Karpas-422 (cell line): ENCODE results near the gene GDPD5. TPM values are rescaled to one million over a fixed set of nuclear protein-coding genes. Genes with fewer than 3 reads are reported as not detected.

ENCODE experiments used
- DNase-seq: peaks from one replicate; pipeline ENCODE4 v3.0.0-alpha.2; 2015
- H2AFZ ChIP-seq: fragments of 200-600 bp; sonication (generic); 2 replicates; pipeline ENCODE4 v1.6.1; 2014; ENCODE audit warnings: antibody characterized with exemption, low read length, mixed read lengths
- H3K27ac ChIP-seq: fragments of 200-600 bp; sonication (generic); 2 replicates; pipeline ENCODE4 v1.5.1; 2014; ENCODE audit warnings: mild to moderate bottlenecking, low read length, moderate library complexity
- H3K27me3 ChIP-seq: fragments of 200-600 bp; sonication (generic); 2 replicates; pipeline ENCODE4 v1.6.1; 2014; ENCODE audit warnings: low read length, mixed read lengths
- H3K36me3 ChIP-seq: fragments of 200-600 bp; sonication (generic); 2 replicates; pipeline ENCODE4 v1.6.1; 2014; ENCODE audit warnings: low read length, mixed read lengths; ENCODE audit not compliant: insufficient read depth
- H3K4me1 ChIP-seq: fragments of 200-600 bp; sonication (generic); 2 replicates; pipeline ENCODE4 v1.6.1; 2014; ENCODE audit warnings: mild to moderate bottlenecking, low read length, mixed read lengths
- H3K4me2 ChIP-seq: fragments of 200-600 bp; sonication (generic); 2 replicates; pipeline ENCODE4 v1.6.1; 2014; ENCODE audit warnings: low read length, low read depth, mild to moderate bottlenecking; ENCODE audit not compliant: poor library complexity, severe bottlenecking
- H3K4me3 ChIP-seq: fragments of 200-600 bp; sonication (generic); 2 replicates; pipeline ENCODE4 v1.5.1; 2014; ENCODE audit warnings: mild to moderate bottlenecking, antibody characterized with exemption, low read length, mixed read lengths
- H3K79me2 ChIP-seq: fragments of 200-600 bp; sonication (generic); 2 replicates; pipeline ENCODE4 v1.6.1; 2014; ENCODE audit warnings: mild to moderate bottlenecking, low read length, mixed read lengths
- H3K9ac ChIP-seq: fragments of 200-600 bp; sonication (generic); 2 replicates; pipeline ENCODE4 v1.6.0; 2014; ENCODE audit warnings: low read length
- H3K9me2 ChIP-seq: fragments of 200-600 bp; sonication (generic), shearing (Covaris generic); replicated peaks from 2 replicates; pipeline ENCODE4 v1.6.0; 2014; ENCODE audit warnings: mild to moderate bottlenecking, low read length, moderate library complexity; ENCODE audit not compliant: insufficient read depth
- H3K9me3 ChIP-seq: fragments of 300-700, 200-600 bp; sonication (generic); 2 replicates; pipeline ENCODE4 v1.6.1; 2014; ENCODE audit warnings: low read length, mixed read lengths
- H4K20me1 ChIP-seq: fragments of 200-600 bp; sonication (generic); 2 replicates; pipeline ENCODE4 v1.6.1; 2014; ENCODE audit warnings: mild to moderate bottlenecking, antibody characterized with exemption, low read length, low read depth; ENCODE audit not compliant: insufficient read depth
- total RNA-seq: library from RNA; depleted of rRNA; stranded (reverse); fragments of >200 nt; shearing (Covaris generic); gene quantifications from 2 replicates; pipeline ENCODE4 v1.2.3, GENCODE V29; 2014; ENCODE audit warnings: low replicate concordance

Gene GDPD5
- total RNA-seq, 1 experiment from 2014 or later, result 137 TPM

DNA sequence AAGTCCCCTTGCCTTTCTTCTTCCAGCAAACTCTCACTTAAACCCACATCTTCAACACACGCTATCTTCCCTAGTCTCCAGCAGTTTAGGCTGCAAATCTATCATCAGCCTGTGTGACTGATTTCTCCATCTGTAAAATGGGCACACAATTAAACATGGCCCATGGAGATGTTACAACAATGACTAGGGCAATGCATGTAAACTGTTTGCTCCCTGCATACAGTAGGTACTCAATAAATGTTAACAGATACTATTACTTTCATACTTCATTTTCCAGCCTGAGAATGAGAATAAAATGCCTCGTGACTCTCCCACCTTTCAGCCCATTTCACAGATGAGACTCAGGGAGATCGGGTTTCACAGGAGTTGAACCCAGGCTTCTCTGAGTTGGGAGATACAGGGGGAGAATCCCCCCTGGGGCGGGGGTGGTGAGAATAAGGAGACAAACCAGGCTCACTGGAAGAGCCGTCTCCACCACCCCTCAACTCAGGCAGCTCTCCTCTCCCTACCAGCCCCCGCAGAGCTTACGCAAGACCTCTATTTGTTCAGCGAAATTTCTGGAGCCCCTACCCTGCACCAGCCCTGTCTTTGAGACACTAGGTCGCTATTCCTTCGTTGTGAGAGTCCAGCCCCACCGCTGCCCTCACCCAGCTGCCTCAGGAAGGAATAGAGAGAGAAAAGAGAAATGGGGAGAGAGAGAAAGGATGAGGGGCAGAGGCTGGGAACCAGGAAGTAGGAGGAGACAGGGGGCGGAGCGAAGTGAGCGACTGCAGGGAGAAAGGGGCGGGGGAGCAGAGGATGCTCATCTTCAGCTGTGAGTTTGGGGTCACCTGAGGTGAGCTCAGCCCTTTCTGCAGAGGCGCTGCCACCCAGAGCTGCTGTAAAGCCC is 50.6 kb downstream of the GDPD5 start:
- H3K4me3 ChIP-seq, result no peak overlapping the region

DNA sequence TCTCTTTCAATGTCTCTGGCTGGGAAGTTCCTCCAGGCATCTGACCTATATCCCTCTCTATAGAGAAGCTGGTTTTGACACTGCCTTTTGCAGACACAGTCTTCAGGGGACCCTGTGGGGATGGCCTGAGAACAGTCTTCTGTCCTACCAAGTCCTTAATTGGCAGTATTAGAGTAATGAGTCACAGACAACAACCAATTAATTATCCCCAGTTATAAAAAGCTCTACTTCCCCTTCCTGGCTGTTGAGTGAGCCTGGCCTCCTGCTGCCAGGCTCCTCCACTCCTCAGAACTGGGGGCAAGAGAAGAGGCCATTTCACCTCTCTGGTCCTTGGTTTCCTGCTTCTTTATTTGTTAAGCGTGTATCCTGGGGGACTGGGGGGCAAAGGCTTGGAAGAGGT is 51.5 kb downstream of the GDPD5 start:
- no peaks in the 10 kb centered on the region for H3K9me2 ChIP-seq
- DNase-seq, result peak; percentile 78
- no peak overlapping the region for H2AFZ ChIP-seq
- no peaks in the 10 kb centered on the region for H3K9me3 ChIP-seq
- H3K27ac ChIP-seq, result peak overlapping the region; percentile 93
- no peaks in the 10 kb centered on the region for H4K20me1 ChIP-seq
- peaks cover 21% of the 10 kb centered on the region for H3K36me3 ChIP-seq
- no peak overlapping the region for H3K4me3 ChIP-seq
- peaks cover 66% of the 10 kb centered on the region for H3K79me2 ChIP-seq
- H3K27me3 ChIP-seq, result no peaks in the 10 kb centered on the region
- peak overlapping the region; percentile 8 for H3K4me2 ChIP-seq
- H3K4me1 ChIP-seq, result peaks cover 100% of the 10 kb centered on the region
- peak overlapping the region; percentile 26; the same call in 1 of the 2 replicates for H3K9ac ChIP-seq

More for the DNA sequence above, 50.6 kb downstream of the GDPD5 start:
- H3K9ac ChIP-seq, result peak overlapping the region; percentile 36; the same call in 1 of the 2 replicates
- H3K36me3 ChIP-seq, result peaks cover 25% of the 10 kb centered on the region
- peak overlapping the region; percentile 27 for H3K4me2 ChIP-seq
- peaks cover 100% of the 10 kb centered on the region for H3K4me1 ChIP-seq
- H3K9me3 ChIP-seq, result no peaks in the 10 kb centered on the region
- no peak overlapping the region for H2AFZ ChIP-seq
- H3K9me2 ChIP-seq, result no peaks in the 10 kb centered on the region
- peaks cover 66% of the 10 kb centered on the region for H3K79me2 ChIP-seq
- H3K27ac ChIP-seq, result peak overlapping the region; percentile 93
- peak; percentile 84 for DNase-seq
- no peaks in the 10 kb centered on the region for H3K27me3 ChIP-seq
- no peaks in the 10 kb centered on the region for H4K20me1 ChIP-seq

DNA sequence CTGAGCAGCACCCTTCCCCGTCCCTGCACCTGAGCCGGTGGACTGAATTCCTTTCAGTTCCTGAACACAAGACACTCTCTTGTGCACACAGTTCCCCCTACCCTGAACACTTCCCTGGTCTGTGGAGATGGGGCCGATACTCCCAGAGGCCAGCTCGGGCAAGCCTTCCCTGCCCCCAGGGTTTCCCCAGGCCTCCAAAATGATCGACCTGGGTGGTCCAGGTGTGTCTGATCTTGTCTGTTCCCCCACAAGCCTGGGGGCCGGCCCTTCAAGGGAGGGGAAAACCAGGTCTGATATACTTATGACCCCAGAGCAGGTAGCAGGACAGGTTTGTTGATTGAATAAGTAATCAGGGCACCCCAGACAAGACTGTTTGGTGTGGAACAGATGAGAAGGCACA is 52.1 kb downstream of the GDPD5 start:
- peak overlapping the region; percentile 26; the same call in 1 of the 2 replicates for H3K9ac ChIP-seq
- peaks cover 26% of the 10 kb centered on the region for H3K36me3 ChIP-seq
- no peaks in the 10 kb centered on the region for H3K9me2 ChIP-seq
- H4K20me1 ChIP-seq, result no peaks in the 10 kb centered on the region
- H3K4me1 ChIP-seq, result peaks cover 100% of the 10 kb centered on the region
- no peak overlapping the region for H2AFZ ChIP-seq
- H3K27ac ChIP-seq, result peak overlapping the region; percentile 93
- no peak for DNase-seq
- peaks cover 65% of the 10 kb centered on the region for H3K79me2 ChIP-seq
- H3K27me3 ChIP-seq, result no peaks in the 10 kb centered on the region
- no peak overlapping the region for H3K4me2 ChIP-seq
- H3K4me3 ChIP-seq, result no peak overlapping the region
- H3K9me3 ChIP-seq, result no peaks in the 10 kb centered on the region

DNA sequence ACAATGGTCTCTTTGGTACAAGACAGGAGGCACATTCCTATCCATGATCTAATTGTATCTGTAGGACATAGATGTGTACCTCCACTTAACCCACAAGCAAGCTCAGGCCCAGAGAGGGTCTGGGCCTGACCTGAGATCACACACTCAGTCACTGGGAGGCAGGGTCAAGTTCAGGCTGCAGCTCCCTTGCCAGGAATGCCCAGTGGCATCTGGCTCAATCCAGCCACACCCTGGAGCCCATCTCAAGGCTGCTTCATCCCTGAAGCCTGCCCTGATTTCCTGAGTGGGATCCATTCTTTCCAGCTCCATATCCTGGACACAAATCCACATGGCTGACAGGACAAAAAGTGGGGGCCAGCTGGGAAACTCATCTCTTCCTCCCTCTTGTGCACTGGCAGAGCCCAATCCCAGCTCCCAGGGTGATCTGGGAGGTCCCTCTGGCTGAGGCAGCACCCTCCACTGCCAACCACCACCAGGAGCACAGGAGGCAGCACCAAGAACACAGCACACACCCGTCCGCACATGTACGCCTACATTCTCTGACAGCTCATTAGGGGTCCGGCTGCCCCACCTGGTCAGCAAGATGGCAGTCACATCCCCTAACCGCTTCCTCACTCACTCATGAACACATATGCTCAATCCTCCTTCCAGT is 53.5 kb downstream of the GDPD5 start:
- peaks cover 68% of the 10 kb centered on the region for H3K79me2 ChIP-seq
- no peak overlapping the region for H2AFZ ChIP-seq
- H3K4me3 ChIP-seq, result no peak overlapping the region
- peaks cover 29% of the 10 kb centered on the region for H3K36me3 ChIP-seq
- peak overlapping the region; percentile 59 for H3K4me2 ChIP-seq
- H4K20me1 ChIP-seq, result no peaks in the 10 kb centered on the region
- H3K27ac ChIP-seq, result peak overlapping the region; percentile 83
- H3K27me3 ChIP-seq, result no peaks in the 10 kb centered on the region
- peak overlapping the region; percentile 34; the same call in 1 of the 2 replicates for H3K9ac ChIP-seq
- peaks cover 95% of the 10 kb centered on the region for H3K4me1 ChIP-seq
- H3K9me3 ChIP-seq, result no peaks in the 10 kb centered on the region
- no peaks in the 10 kb centered on the region for H3K9me2 ChIP-seq
- DNase-seq, result no peak

DNA sequence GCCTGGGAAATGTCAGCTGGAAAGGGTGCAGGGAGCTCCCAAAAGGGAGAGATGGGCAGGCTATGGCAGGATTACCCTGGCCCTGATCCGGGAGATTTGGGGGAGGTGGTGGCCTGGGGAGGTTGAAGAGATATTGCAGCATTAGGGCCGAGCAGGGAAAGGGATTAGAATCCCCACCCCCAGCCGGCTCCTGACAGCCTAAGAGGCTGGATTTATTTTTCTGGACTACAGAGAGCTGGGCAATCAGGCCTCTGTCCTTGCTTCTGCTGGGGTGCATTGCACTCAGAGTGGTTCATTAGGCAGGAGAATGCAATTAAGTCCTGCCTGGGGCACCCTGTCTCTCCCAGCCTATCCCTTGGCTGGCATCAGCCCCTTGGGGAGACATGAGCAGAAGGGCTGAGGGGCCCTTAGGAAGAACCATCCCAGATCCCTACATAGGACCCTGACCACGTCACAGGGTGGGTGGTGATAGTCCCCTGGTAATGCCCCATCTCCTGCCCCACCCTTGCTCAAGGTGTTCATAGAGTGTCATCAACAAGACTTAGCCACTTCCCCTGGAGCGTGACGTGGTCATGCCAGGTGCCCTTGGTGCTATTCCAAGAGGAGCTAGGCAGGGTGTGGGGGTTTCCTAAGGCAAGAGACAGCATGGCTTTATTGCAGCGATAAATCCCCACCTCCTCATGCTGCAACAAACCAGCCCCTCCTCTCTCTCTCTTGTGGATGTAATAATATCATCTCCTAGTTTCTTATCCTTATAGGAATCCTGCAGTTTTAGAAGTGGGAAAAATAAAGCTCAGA is 54.4 kb downstream of the GDPD5 start:
- Histone ChIP-seq H3K9me3 (no peaks in the 10 kb centered on the region), H3K9ac (peak overlapping the region; percentile 55), H3K4me1 (peaks cover 95% of the 10 kb centered on the region), H3K36me3 (peaks cover 29% of the 10 kb centered on the region), H3K9me2 (no peaks in the 10 kb centered on the region), H2AFZ (no peak overlapping the region), H3K27me3 (no peaks in the 10 kb centered on the region), H3K27ac (peak overlapping the region; percentile 83), H3K4me3 (no peak overlapping the region), H3K4me2 (peak overlapping the region; percentile 59), H3K79me2 (peaks cover 72% of the 10 kb centered on the region), H4K20me1 (no peaks in the 10 kb centered on the region)
- DNase-seq, result no peak

DNA sequence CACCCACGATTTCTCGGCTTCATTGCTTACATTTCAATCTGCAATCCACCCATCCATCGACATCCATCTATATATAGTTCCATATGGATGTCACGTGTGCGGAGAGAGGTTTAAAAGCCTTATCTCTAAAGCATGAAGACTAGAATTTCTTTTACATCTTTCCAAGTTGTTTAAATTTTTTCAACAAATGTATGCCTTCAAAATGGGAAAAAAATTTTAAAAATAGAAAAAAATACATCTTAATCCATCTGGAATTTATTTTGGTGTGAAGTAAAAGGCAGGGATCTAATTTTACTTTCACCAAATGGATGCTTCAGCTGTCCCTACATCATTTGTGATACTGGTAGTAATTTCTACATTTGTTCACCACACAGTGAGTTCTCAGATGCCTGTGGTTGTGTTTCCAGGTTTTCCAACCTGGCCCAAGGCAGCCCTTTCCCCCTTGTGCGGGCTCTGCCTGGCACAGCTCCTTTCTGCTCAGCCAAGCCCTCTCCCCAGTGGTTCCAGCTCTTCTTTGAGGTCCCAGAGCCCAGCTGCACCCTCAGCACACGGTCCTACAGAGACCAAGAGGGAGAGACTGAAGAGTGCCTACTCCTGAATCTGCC is 55.2 kb downstream of the GDPD5 start:
- Histone ChIP-seq H3K9ac (peak overlapping the region; percentile 55), H3K9me3 (no peaks in the 10 kb centered on the region), H3K4me1 (peaks cover 88% of the 10 kb centered on the region)

DNA sequence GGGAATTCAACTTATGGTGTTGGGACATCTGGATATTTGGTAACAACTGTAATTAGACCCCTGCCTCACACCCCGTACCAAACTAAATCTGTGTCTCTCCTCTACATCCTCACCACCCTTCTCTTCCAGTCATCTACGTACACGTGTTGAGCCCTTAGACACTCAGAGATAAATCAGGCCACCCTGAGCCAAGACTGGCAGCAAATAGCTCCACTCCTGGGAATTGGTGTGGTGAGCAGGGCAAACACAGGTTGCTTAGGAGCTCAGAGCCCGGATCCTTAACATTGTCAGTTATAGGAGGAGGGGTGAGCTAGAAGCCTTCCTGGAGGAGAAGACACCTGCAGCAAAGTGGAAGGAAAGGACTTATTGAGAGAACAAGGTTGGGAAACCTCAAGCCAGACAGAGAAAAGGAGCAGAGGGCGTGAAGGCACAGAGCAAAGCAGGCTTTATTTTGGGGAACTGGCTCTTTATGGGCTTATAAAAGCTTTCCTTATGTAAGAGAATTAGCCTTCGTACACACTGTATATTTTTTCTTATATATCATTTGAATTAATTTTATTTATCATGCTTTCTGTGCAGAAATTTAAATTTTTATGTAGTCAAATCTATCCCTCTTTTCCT is 55.8 kb downstream of the GDPD5 start:
- peaks cover 72% of the 10 kb centered on the region for H3K79me2 ChIP-seq
- H3K27ac ChIP-seq, result peak overlapping the region; percentile 83
- H3K36me3 ChIP-seq, result peaks cover 25% of the 10 kb centered on the region
- peak overlapping the region; percentile 55 for H3K9ac ChIP-seq
- no peaks in the 10 kb centered on the region for H3K27me3 ChIP-seq
- no peaks in the 10 kb centered on the region for H4K20me1 ChIP-seq
- H3K4me2 ChIP-seq, result peak overlapping the region; percentile 59
- no peaks in the 10 kb centered on the region for H3K9me2 ChIP-seq
- H3K4me3 ChIP-seq, result no peak overlapping the region
- H3K9me3 ChIP-seq, result no peaks in the 10 kb centered on the region
- H3K4me1 ChIP-seq, result peaks cover 81% of the 10 kb centered on the region
- no peak overlapping the region for H2AFZ ChIP-seq
- peak; percentile 80 for DNase-seq

More for the DNA sequence above, 55.2 kb downstream of the GDPD5 start:
- peak overlapping the region; percentile 83 for H3K27ac ChIP-seq
- H3K27me3 ChIP-seq, result no peaks in the 10 kb centered on the region
- peaks cover 29% of the 10 kb centered on the region for H3K36me3 ChIP-seq
- DNase-seq, result no peak
- no peaks in the 10 kb centered on the region for H4K20me1 ChIP-seq
- peaks cover 72% of the 10 kb centered on the region for H3K79me2 ChIP-seq
- no peaks in the 10 kb centered on the region for H3K9me2 ChIP-seq
- H2AFZ ChIP-seq, result no peak overlapping the region
- H3K4me3 ChIP-seq, result 0 out of 2 replicates have a peak overlapping the region, but pooled peaks have one; percentile 14
- peak overlapping the region; percentile 59 for H3K4me2 ChIP-seq
